Measurements from ENCODE around the gene RAB22A. TPM values are rescaled to one million over a fixed set of nuclear protein-coding genes. Genes with fewer than 3 reads are reported as not detected.

Gene RAB22A
- total RNA-seq, 4 donors from 2014 or later = 14.9 to 27.9 (median 19.6) TPM

GRCh38 chr20:58344741-58345140 is 35.2 kb downstream of the RAB22A start:
- TF ChIP-seq CTCF (IDR thresholded peaks at IDR 0.05; ENCODE audit: low read depth) = no peak

GRCh38 chr20:58349570-58349969 is 40.1 kb downstream of the RAB22A start:
- no peak for TF ChIP-seq CTCF (IDR thresholded peaks at IDR 0.05; ENCODE audit: low read depth)

- no peak for TF ChIP-seq CTCF (IDR thresholded peaks at IDR 0.05; ENCODE audit: low read depth)
Observed at GRCh38 chr20:58352468-58352867, 43.0 kb downstream of the RAB22A start.

GRCh38 chr20:58359441-58359840 is 49.9 kb downstream of the RAB22A start:
- TF ChIP-seq CTCF (IDR thresholded peaks at IDR 0.05; ENCODE audit: low read depth) = no peak

- no peak for TF ChIP-seq CTCF (IDR thresholded peaks at IDR 0.05; ENCODE audit: low read depth)
Observed at GRCh38 chr20:58360936-58361335, 51.4 kb downstream of the RAB22A start.

- TF ChIP-seq CTCF (IDR thresholded peaks at IDR 0.05; ENCODE audit: low read depth) = no peak
Observed at GRCh38 chr20:58361481-58362205, 52.1 kb downstream of the RAB22A start.

GRCh38 chr20:58362206-58362516 is 52.6 kb downstream of the RAB22A start:
- no peak for TF ChIP-seq CTCF (IDR thresholded peaks at IDR 0.05; ENCODE audit: low read depth)
